ENCODE results near the gene TBC1D13. TPM values are rescaled to one million over a fixed set of nuclear protein-coding genes. Genes with fewer than 3 reads are reported as not detected.

TBC1D13 gene
- total RNA-seq, 1 experiment from 2014 or later = 21.6 TPM

DNA sequence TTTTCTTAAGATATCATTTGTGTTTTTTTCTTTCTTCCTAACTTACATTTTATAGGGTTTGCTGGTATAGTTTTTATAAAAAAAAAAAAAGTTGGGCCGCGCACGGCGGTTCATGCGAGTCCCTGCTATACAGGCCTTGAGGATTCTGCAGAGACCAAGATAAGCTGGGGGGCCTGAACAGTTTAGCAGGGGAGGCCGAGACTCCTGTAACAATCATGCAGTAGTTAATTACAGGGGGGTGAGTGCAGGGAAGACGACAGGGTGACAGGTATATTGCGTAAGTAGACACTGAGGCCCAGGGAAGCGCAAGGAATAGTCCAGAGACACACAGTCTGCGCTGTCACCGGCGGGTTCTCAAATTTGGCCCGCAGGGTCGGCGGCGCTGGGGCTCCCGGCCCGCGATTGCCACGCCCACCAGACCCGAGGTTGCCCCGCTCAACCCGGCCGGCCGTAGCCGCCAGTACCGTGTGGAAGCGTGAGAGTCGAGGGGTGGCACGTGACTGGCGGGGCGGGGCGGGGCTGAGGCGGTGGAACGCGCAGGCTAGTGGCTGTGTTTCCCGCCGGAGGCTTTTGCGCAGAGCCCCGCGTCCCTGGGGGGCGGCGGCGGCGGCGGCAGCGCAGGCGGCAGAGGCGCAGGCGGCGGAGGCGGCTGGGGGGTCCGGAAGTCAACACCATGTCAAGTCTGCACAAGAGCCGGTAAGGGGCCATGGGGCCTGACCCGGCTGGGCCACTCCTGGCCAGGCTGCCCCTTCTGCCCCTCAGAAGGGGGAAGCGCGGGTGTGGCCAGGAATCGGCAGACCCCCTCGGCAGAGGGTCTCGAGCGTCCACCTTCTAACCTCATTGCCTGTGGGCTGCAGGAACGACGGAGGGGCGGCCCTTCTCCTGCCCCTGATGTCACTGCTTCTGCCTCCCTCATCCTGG, at the start of gene TBC1D13 (continued):
- no peak for TF ChIP-seq ZNF138 (CRISPR knock-in tag; conservative IDR thresholded peaks at IDR 0.05)
- peak; percentile 78; the same call in 1 of the 2 replicates for TF ChIP-seq SMAD3 (CRISPR knock-in tag; IDR thresholded peaks at IDR 0.05; ENCODE audit: borderline replicate concordance)
- TF ChIP-seq ZNF423 (CRISPR knock-in tag; IDR thresholded peaks at IDR 0.05) = no peak
- peak; percentile 97 for TF ChIP-seq ZNF232 (CRISPR knock-in tag; IDR thresholded peaks at IDR 0.05)
- no peak for TF ChIP-seq TCF7 (CRISPR knock-in tag; IDR thresholded peaks at IDR 0.05; ENCODE audit: low read depth)
- TF ChIP-seq, protein P1, sequence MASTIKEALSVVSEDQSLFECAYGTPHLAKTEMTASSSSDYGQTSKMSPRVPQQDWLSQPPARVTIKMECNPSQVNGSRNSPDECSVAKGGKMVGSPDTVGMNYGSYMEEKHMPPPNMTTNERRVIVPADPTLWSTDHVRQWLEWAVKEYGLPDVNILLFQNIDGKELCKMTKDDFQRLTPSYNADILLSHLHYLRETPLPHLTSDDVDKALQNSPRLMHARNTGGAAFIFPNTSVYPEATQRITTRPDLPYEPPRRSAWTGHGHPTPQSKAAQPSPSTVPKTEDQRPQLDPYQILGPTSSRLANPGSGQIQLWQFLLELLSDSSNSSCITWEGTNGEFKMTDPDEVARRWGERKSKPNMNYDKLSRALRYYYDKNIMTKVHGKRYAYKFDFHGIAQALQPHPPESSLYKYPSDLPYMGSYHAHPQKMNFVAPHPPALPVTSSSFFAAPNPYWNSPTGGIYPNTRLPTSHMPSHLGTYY (CRISPR knock-in tag; IDR thresholded peaks at IDR 0.05) = no peak
- TF ChIP-seq NR3C1 (CRISPR knock-in tag; conservative IDR thresholded peaks at IDR 0.05; ENCODE audit: low read depth) = no peak
- TF ChIP-seq SP1 (CRISPR knock-in tag; conservative IDR thresholded peaks at IDR 0.05) = peak; percentile 99
- peak; percentile 90; the same call in 1 of the 2 replicates for TF ChIP-seq RELA (CRISPR knock-in tag; IDR thresholded peaks at IDR 0.05; ENCODE audit: borderline replicate concordance)
- TF ChIP-seq, protein P2, sequence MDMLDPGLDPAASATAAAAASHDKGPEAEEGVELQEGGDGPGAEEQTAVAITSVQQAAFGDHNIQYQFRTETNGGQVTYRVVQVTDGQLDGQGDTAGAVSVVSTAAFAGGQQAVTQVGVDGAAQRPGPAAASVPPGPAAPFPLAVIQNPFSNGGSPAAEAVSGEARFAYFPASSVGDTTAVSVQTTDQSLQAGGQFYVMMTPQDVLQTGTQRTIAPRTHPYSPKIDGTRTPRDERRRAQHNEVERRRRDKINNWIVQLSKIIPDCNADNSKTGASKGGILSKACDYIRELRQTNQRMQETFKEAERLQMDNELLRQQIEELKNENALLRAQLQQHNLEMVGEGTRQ (CRISPR knock-in tag; IDR thresholded peaks at IDR 0.05) = peak; percentile 99
- TF ChIP-seq, protein P3, sequence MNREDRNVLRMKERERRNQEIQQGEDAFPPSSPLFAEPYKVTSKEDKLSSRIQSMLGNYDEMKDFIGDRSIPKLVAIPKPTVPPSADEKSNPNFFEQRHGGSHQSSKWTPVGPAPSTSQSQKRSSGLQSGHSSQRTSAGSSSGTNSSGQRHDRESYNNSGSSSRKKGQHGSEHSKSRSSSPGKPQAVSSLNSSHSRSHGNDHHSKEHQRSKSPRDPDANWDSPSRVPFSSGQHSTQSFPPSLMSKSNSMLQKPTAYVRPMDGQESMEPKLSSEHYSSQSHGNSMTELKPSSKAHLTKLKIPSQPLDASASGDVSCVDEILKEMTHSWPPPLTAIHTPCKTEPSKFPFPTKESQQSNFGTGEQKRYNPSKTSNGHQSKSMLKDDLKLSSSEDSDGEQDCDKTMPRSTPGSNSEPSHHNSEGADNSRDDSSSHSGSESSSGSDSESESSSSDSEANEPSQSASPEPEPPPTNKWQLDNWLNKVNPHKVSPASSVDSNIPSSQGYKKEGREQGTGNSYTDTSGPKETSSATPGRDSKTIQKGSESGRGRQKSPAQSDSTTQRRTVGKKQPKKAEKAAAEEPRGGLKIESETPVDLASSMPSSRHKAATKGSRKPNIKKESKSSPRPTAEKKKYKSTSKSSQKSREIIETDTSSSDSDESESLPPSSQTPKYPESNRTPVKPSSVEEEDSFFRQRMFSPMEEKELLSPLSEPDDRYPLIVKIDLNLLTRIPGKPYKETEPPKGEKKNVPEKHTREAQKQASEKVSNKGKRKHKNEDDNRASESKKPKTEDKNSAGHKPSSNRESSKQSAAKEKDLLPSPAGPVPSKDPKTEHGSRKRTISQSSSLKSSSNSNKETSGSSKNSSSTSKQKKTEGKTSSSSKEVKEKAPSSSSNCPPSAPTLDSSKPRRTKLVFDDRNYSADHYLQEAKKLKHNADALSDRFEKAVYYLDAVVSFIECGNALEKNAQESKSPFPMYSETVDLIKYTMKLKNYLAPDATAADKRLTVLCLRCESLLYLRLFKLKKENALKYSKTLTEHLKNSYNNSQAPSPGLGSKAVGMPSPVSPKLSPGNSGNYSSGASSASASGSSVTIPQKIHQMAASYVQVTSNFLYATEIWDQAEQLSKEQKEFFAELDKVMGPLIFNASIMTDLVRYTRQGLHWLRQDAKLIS (CRISPR knock-in tag; IDR thresholded peaks at IDR 0.05; ENCODE audit: borderline replicate concordance) = no peak
- TF ChIP-seq NFE2L1 (CRISPR knock-in tag; IDR thresholded peaks at IDR 0.05) = peak; percentile 76; the same call in 1 of the 2 replicates
- TF ChIP-seq SOX15 (CRISPR knock-in tag; IDR thresholded peaks at IDR 0.05) = no peak
- no peak for TF ChIP-seq FOXJ3 (CRISPR knock-in tag; IDR thresholded peaks at IDR 0.05; ENCODE audit: borderline replicate concordance)
- TF ChIP-seq, protein P4, sequence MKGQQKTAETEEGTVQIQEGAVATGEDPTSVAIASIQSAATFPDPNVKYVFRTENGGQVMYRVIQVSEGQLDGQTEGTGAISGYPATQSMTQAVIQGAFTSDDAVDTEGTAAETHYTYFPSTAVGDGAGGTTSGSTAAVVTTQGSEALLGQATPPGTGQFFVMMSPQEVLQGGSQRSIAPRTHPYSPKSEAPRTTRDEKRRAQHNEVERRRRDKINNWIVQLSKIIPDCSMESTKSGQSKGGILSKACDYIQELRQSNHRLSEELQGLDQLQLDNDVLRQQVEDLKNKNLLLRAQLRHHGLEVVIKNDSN (CRISPR knock-in tag; IDR thresholded peaks at IDR 0.05) = peak; percentile 98
- TF ChIP-seq GABPB1 (CRISPR knock-in tag; IDR thresholded peaks at IDR 0.05) = peak; percentile 91
- TF ChIP-seq CREM (CRISPR knock-in tag; IDR thresholded peaks at IDR 0.05) = peak; percentile 90
- TF ChIP-seq, protein P5, sequence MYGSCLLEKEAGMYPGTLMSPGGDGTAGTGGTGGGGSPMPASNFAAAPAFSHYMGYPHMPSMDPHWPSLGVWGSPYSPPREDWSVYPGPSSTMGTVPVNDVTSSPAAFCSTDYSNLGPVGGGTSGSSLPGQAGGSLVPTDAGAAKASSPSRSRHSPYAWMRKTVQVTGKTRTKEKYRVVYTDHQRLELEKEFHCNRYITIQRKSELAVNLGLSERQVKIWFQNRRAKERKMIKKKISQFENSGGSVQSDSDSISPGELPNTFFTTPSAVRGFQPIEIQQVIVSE (CRISPR knock-in tag; IDR thresholded peaks at IDR 0.05; ENCODE audit: borderline replicate concordance) = no peak
- peak; percentile 47; the same call in 1 of the 2 replicates for TF ChIP-seq ZNF416 (CRISPR knock-in tag; IDR thresholded peaks at IDR 0.05)
- TF ChIP-seq, protein P6, sequence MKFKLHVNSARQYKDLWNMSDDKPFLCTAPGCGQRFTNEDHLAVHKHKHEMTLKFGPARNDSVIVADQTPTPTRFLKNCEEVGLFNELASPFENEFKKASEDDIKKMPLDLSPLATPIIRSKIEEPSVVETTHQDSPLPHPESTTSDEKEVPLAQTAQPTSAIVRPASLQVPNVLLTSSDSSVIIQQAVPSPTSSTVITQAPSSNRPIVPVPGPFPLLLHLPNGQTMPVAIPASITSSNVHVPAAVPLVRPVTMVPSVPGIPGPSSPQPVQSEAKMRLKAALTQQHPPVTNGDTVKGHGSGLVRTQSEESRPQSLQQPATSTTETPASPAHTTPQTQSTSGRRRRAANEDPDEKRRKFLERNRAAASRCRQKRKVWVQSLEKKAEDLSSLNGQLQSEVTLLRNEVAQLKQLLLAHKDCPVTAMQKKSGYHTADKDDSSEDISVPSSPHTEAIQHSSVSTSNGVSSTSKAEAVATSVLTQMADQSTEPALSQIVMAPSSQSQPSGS (CRISPR knock-in tag; IDR thresholded peaks at IDR 0.05; ENCODE audit: borderline replicate concordance, low read depth) = no peak
- peak; percentile 91 for TF ChIP-seq MYBL2 (CRISPR knock-in tag; IDR thresholded peaks at IDR 0.05)
- no peak for TF ChIP-seq ZNF671 (CRISPR knock-in tag; IDR thresholded peaks at IDR 0.05)
- TF ChIP-seq, protein P7, sequence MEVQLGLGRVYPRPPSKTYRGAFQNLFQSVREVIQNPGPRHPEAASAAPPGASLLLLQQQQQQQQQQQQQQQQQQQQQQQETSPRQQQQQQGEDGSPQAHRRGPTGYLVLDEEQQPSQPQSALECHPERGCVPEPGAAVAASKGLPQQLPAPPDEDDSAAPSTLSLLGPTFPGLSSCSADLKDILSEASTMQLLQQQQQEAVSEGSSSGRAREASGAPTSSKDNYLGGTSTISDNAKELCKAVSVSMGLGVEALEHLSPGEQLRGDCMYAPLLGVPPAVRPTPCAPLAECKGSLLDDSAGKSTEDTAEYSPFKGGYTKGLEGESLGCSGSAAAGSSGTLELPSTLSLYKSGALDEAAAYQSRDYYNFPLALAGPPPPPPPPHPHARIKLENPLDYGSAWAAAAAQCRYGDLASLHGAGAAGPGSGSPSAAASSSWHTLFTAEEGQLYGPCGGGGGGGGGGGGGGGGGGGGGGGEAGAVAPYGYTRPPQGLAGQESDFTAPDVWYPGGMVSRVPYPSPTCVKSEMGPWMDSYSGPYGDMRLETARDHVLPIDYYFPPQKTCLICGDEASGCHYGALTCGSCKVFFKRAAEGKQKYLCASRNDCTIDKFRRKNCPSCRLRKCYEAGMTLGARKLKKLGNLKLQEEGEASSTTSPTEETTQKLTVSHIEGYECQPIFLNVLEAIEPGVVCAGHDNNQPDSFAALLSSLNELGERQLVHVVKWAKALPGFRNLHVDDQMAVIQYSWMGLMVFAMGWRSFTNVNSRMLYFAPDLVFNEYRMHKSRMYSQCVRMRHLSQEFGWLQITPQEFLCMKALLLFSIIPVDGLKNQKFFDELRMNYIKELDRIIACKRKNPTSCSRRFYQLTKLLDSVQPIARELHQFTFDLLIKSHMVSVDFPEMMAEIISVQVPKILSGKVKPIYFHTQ (CRISPR knock-in tag; IDR thresholded peaks at IDR 0.05) = no peak
- peak; percentile 80; the same call in 1 of the 2 replicates for TF ChIP-seq ZBTB21 (CRISPR knock-in tag; IDR thresholded peaks at IDR 0.05; ENCODE audit: borderline replicate concordance)
- peak; percentile 79; the same call in 1 of the 2 replicates for TF ChIP-seq SMAD4 (CRISPR knock-in tag; IDR thresholded peaks at IDR 0.05)

Data from WTC11 (cell line).